Measurements from ENCODE around the gene ATP5PD.

ATP5PD gene

GRCh38 chr17:75068750-75069149 is 22.0 kb upstream of the ATP5PD start:
- DNase-seq (ENCODE audit: low read depth, low spot score), result no peak
- no peak overlapping the region for H3K4me3 ChIP-seq (ENCODE audit: low read depth, low read length)
- in situ Hi-C loops (cut with HindIII; ENCODE audit: low sequenced_read_pairs), result no loop called here
- no peak for TF ChIP-seq CTCF (IDR thresholded peaks at IDR 0.05; ENCODE audit: low read depth, low read length)

GRCh38 chr17:75067856-75068255 is 21.1 kb upstream of the ATP5PD start:
- in situ Hi-C loops (cut with HindIII; ENCODE audit: low sequenced_read_pairs), result no loop called here
- no peak for TF ChIP-seq CTCF (IDR thresholded peaks at IDR 0.05; ENCODE audit: low read depth, low read length)
- DNase-seq (ENCODE audit: low read depth, low spot score), result no peak
- H3K4me3 ChIP-seq (ENCODE audit: low read depth, low read length), result no peak overlapping the region

- TF ChIP-seq CTCF (IDR thresholded peaks at IDR 0.05; ENCODE audit: low read depth, low read length), result no peak
- H3K4me3 ChIP-seq (ENCODE audit: low read depth, low read length), result no peak overlapping the region
- in situ Hi-C loops (cut with HindIII; ENCODE audit: low sequenced_read_pairs), result no loop called here
- no peak for DNase-seq (ENCODE audit: low read depth, low spot score)
Measured at GRCh38 chr17:75065562-75066151, 18.9 kb upstream of the ATP5PD start.

- H3K4me3 ChIP-seq (ENCODE audit: low read depth, low read length), result no peak overlapping the region
- in situ Hi-C loops (cut with HindIII; ENCODE audit: low sequenced_read_pairs), result no loop called here
- DNase-seq (ENCODE audit: low read depth, low spot score), result no peak
- TF ChIP-seq CTCF (IDR thresholded peaks at IDR 0.05; ENCODE audit: low read depth, low read length), result no peak
Measured at GRCh38 chr17:75064867-75065561, 18.2 kb upstream of the ATP5PD start.

- DNase-seq (ENCODE audit: low read depth, low spot score), result no peak
- in situ Hi-C loops (cut with HindIII; ENCODE audit: low sequenced_read_pairs), result no loop called here
- TF ChIP-seq CTCF (IDR thresholded peaks at IDR 0.05; ENCODE audit: low read depth, low read length), result no peak
- H3K4me3 ChIP-seq (ENCODE audit: low read depth, low read length), result no peak overlapping the region
Measured at GRCh38 chr17:75064460-75064859, 17.7 kb upstream of the ATP5PD start.

GRCh38 chr17:75064040-75064439 is 17.3 kb upstream of the ATP5PD start:
- no peak overlapping the region for H3K4me3 ChIP-seq (ENCODE audit: low read depth, low read length)
- no peak for DNase-seq (ENCODE audit: low read depth, low spot score)
- in situ Hi-C loops (cut with HindIII; ENCODE audit: low sequenced_read_pairs), result no loop called here
- TF ChIP-seq CTCF (IDR thresholded peaks at IDR 0.05; ENCODE audit: low read depth, low read length), result no peak

Measured in astrocyte of the spinal cord (primary cell).